Measurements from ENCODE around the gene COL1A2. TPM values are rescaled to one million over a fixed set of nuclear protein-coding genes. Genes with fewer than 3 reads are reported as not detected.

The COL1A2 gene
- total and polyA plus RNA-seq, 2 of the 8 experiments (the other 6 are each of a cell fraction or from before 2014, with no cell fraction given): 45.2 to 87.2 TPM

GRCh38 chr7:94441138-94441537, 46.4 kb downstream of the COL1A2 start:
- Histone ChIP-seq H2BK20ac (ENCODE audit: low read length) (no peak overlapping the region), H3K27me3 (replicated peaks in 1 of 4; ENCODE audit: control insufficient read depth in 3 of 4, extremely low read depth in 1 of 4, insufficient read depth in 3 of 4, low read length in 3 of 4) (no peaks in the 10 kb centered on the region), H4K91ac (replicated peaks; ENCODE audit: insufficient read length, low read length) (no peak overlapping the region), H3K18ac (ENCODE audit: extremely low read depth, low read length) (no peak overlapping the region), H3K36me3 (ENCODE audit: control insufficient read depth in 2 of 4, insufficient read depth in 4 of 4, low read length in 3 of 4) (no peaks in the 10 kb centered on the region), H3K4me3 (ENCODE audit: extremely low read depth in 1 of 4, insufficient read depth in 2 of 4, low read depth in 3 of 4, low read length in 4 of 4) (no peak overlapping the region), H2AFZ (ENCODE audit: low read length) (no peak overlapping the region), H2BK120ac (replicated peaks; ENCODE audit: low read depth, low read length) (no peak overlapping the region), H3K4me1 (replicated peaks in 1 of 4; ENCODE audit: control insufficient read depth in 3 of 4, insufficient read depth in 4 of 4, low read length in 3 of 4) (no peaks in the 10 kb centered on the region), H3K14ac (ENCODE audit: insufficient read length) (no peak overlapping the region), H2BK12ac (ENCODE audit: low read depth, low read length) (no peak overlapping the region), H2BK5ac (ENCODE audit: low read depth, low read length) (no peak overlapping the region), H3K56ac (replicated peaks; ENCODE audit: insufficient read length, low read depth, low read length) (no peak overlapping the region), H3K4me2 (ENCODE audit: insufficient read depth in 1 of 2, low read depth in 2 of 2, low read length in 2 of 2) (no peak overlapping the region), H2AK5ac (ENCODE audit: low read depth, low read length) (no peak overlapping the region), H2BK15ac (ENCODE audit: low read length) (no peak overlapping the region), H4K20me1 (replicated peaks in 1 of 2; ENCODE audit: control insufficient read depth in 1 of 2, insufficient read depth in 2 of 2, low read length in 2 of 2) (no peaks in the 10 kb centered on the region), H3K4ac (replicated peaks; ENCODE audit: insufficient read length, low read depth, low read length) (no peak overlapping the region), H3K23me2 (ENCODE audit: low read depth, low read length) (no peaks in the 10 kb centered on the region), H3K9ac (replicated peaks in 1 of 4; ENCODE audit: extremely low read depth in 1 of 4, low read depth in 3 of 4, low read length in 3 of 4) (no peak overlapping the region), H3K9me3 (ENCODE audit: insufficient read depth in 2 of 2, low read depth in 1 of 2, low read length in 1 of 2) (no peaks in the 10 kb centered on the region), H3K27ac (ENCODE audit: low read depth, low read length) (no peak overlapping the region), H4K8ac (ENCODE audit: extremely low read depth, insufficient read depth, low read length) (no peak overlapping the region), H4K5ac (ENCODE audit: insufficient read length, low read depth, low read length) (no peak overlapping the region), H3K23ac (ENCODE audit: insufficient read length) (no peak overlapping the region), H3K79me2 (ENCODE audit: control insufficient read depth in 1 of 2, insufficient read depth in 2 of 2, low read length in 2 of 2) (no peaks in the 10 kb centered on the region), H3K79me1 (ENCODE audit: low read depth, low read length) (no peaks in the 10 kb centered on the region)
- POLR2A ChIA-PET (ENCODE audit: partially characterized antibody): no interaction called here
- FAIRE-seq (no peak), DNase-seq (ENCODE audit: low read depth in 1 of 2, low spot score in 2 of 2) (no peak)
- no peak for TF ChIP-seq YY1 (IDR thresholded peaks at IDR 0.05; ENCODE audit: low read depth, low read length)
- TF ChIP-seq POLR2AphosphoS5 (IDR thresholded peaks at IDR 0.05; ENCODE audit: low read depth, low read length): no peak
- no peak for TF ChIP-seq FOSL1 (IDR thresholded peaks at IDR 0.05; ENCODE audit: insufficient read depth, low read depth, low read length)
- TF ChIP-seq RNF2 (IDR thresholded peaks at IDR 0.05; ENCODE audit: borderline replicate concordance, low read depth, low read length, missing control alignments, poor library complexity, severe bottlenecking): no peak
- no peak for TF ChIP-seq TCF12 (IDR thresholded peaks at IDR 0.05; ENCODE audit: low read depth, low read length)
- WGBS, 2 experiments (ENCODE audit: extremely low coverage in 1 of 2, insufficient coverage in 1 of 2, insufficient read length in 1 of 2, insufficient replicate concordance in 2 of 2, low coverage in 1 of 2, low lambda C conversion rate in 2 of 2, missing lambda C conversion rate in 1 of 2): 90% methylated on average over 3 of the region's 3 CpGs; no CpG with 5 or more reads in 1 of the 2 experiments
- CTCF ChIA-PET (ENCODE audit: partially characterized antibody): interaction anchor here (3.2 kb wide), 1 partner anchor 8 kb away, joined by 13 read pairs; no protein-coding TSS in a partner anchor
